GM19397 (cell line): ENCODE measurements around the gene VAMP2.
"Not testable (repeated sequence)": the region's sequence is repeated elsewhere in the genome, so short reads cannot be mapped to it uniquely, and the experiment has no call there.

Experiments
- ATAC-seq: cut with Tn5 transposase; IDR thresholded peaks from one replicate; pipeline ENCODE4 v1.9.1; 2021; ENCODE audit warnings: mild to moderate bottlenecking, moderate library complexity; ENCODE audit not compliant: unreplicated experiment

Gene VAMP2

GRCh38 chr17:8176197-8176940, 13.6 kb upstream of the VAMP2 start, which contains the start of gene TMEM107:
Gene TMEM107, minus strand, starts transcription at chr17:8176380. Its CDS starts 94 bp downstream, at chr17:8176286.
- ATAC-seq, result peak; percentile 51

- no peak for ATAC-seq
Observed at GRCh38 chr17:8175795-8176196, 13.0 kb upstream of the VAMP2 start.

- ATAC-seq, result no peak
Observed at GRCh38 chr17:8173871-8174322, 11.1 kb upstream of the VAMP2 start.

- peak; percentile 68 for ATAC-seq
Observed at GRCh38 chr17:8173056-8173870, 10.5 kb upstream of the VAMP2 start.

GRCh38 chr17:8170186-8170585, 7.4 kb upstream of the VAMP2 start:
- not testable (repeated sequence) for ATAC-seq

GRCh38 chr17:8167526-8167925, 4.8 kb upstream of the VAMP2 start:
- ATAC-seq, result no peak

- ATAC-seq, result no peak
Observed at GRCh38 chr17:8166731-8167130, 4.0 kb upstream of the VAMP2 start.

GRCh38 chr17:8164815-8165131, 2.0 kb upstream of the VAMP2 start:
- no peak for ATAC-seq

GRCh38 chr17:8163978-8164814, 1.4 kb upstream of the VAMP2 start:
- no peak for ATAC-seq

GRCh38 chr17:8162997-8163977, 539 bp upstream of the VAMP2 start:
- ATAC-seq, result no peak

GRCh38 chr17:8161289-8162232, 1.2 kb downstream of the VAMP2 start:
- ATAC-seq, result no peak

- no peak for ATAC-seq
Observed at GRCh38 chr17:8160741-8161221, 2.0 kb downstream of the VAMP2 start.

GRCh38 chr17:8160224-8160577, 2.5 kb downstream of the VAMP2 start:
- ATAC-seq, result no peak

GRCh38 chr17:8159459-8160223, 3.1 kb downstream of the VAMP2 start:
- ATAC-seq, result no peak

GRCh38 chr17:8159032-8159400, 3.7 kb downstream of the VAMP2 start:
- ATAC-seq, result no peak

GRCh38 chr17:8158267-8159031, 4.3 kb downstream of the VAMP2 start:
- no peak for ATAC-seq

- ATAC-seq, result peak; percentile 80
Observed at GRCh38 chr17:8156246-8156992, 6.3 kb downstream of the VAMP2 start.
